ENCODE data around the gene TMTC4.

Gene TMTC4

GRCh38 chr13:100573121-100573520 lies 101.5 kb downstream of the TMTC4 start:
- TF ChIP-seq, protein P1, sequence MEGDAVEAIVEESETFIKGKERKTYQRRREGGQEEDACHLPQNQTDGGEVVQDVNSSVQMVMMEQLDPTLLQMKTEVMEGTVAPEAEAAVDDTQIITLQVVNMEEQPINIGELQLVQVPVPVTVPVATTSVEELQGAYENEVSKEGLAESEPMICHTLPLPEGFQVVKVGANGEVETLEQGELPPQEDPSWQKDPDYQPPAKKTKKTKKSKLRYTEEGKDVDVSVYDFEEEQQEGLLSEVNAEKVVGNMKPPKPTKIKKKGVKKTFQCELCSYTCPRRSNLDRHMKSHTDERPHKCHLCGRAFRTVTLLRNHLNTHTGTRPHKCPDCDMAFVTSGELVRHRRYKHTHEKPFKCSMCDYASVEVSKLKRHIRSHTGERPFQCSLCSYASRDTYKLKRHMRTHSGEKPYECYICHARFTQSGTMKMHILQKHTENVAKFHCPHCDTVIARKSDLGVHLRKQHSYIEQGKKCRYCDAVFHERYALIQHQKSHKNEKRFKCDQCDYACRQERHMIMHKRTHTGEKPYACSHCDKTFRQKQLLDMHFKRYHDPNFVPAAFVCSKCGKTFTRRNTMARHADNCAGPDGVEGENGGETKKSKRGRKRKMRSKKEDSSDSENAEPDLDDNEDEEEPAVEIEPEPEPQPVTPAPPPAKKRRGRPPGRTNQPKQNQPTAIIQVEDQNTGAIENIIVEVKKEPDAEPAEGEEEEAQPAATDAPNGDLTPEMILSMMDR (IDR thresholded peaks at IDR 0.05; ENCODE audit: borderline replicate concordance, insufficient read depth, low read depth, low read length) = peak; percentile 60; the same call in 1 of the 2 replicates
- H3K4me3 ChIP-seq (ENCODE audit: low read depth, low read length) = no peak overlapping the region

GRCh38 chr13:100566543-100566942 lies 108.1 kb downstream of the TMTC4 start:
- TF ChIP-seq, protein P1 (IDR thresholded peaks at IDR 0.05; ENCODE audit: borderline replicate concordance, insufficient read depth, low read depth, low read length) = no peak
- no peak overlapping the region for H3K4me3 ChIP-seq (ENCODE audit: low read depth, low read length)

GRCh38 chr13:100565286-100565685 lies 109.3 kb downstream of the TMTC4 start:
- H3K4me3 ChIP-seq (ENCODE audit: low read depth, low read length) = no peak overlapping the region
- TF ChIP-seq, protein P1 (IDR thresholded peaks at IDR 0.05; ENCODE audit: borderline replicate concordance, insufficient read depth, low read depth, low read length) = no peak

GRCh38 chr13:100564444-100565223 lies 110.0 kb downstream of the TMTC4 start:
- TF ChIP-seq, protein P1 (IDR thresholded peaks at IDR 0.05; ENCODE audit: borderline replicate concordance, insufficient read depth, low read depth, low read length) = no peak
- H3K4me3 ChIP-seq (ENCODE audit: low read depth, low read length) = no peak overlapping the region

GRCh38 chr13:100563779-100564178 lies 110.8 kb downstream of the TMTC4 start:
- H3K4me3 ChIP-seq (ENCODE audit: low read depth, low read length) = no peak overlapping the region
- TF ChIP-seq, protein P1 (IDR thresholded peaks at IDR 0.05; ENCODE audit: borderline replicate concordance, insufficient read depth, low read depth, low read length) = no peak

DNA sequence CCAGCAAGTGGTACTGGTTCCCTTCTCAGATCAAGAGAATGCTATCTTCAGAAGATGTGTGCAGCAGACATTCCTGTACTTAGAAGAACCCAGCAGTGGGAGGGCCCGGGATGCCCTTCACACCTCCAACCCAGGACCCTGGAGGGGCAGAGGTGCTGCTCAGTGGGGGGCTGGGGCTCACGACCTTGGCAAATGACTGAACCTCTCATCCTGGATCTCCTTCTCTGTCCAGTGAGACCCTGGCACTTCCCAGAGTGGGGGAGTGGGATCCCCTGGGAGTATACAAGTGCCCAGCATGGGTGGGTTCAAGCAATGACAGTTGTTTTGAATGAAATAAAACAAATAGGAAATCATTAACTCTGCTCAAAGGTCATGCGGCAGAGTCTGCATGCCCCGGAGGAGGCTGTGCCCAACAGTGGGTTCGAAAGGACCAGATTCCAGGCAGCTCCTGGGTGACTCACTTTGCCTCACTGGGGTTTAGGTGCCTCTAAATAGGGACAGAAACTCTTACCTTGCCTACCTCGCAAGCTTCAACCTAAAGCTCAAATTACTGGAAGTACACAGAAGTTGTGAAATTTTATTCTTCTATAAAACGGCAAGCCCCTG lies 112.9 kb downstream of the TMTC4 start:
- TF ChIP-seq, protein P1 (IDR thresholded peaks at IDR 0.05; ENCODE audit: borderline replicate concordance, insufficient read depth, low read depth, low read length) = no peak

DNA sequence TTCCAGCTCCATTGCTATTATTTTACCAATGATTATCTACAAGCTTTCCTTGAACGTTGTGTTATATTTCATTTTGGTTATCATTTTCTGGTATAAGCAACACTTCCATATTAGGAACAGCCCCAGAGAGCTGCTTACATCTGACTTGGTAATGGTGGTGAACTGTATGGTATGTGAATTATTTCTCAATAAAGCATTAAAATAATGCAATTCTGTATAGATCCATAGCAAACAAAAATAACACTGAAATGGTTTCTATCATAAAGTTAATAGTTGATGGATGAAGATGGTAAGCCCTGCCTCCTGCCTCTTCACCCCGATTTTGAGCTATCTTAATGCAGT lies 113.5 kb downstream of the TMTC4 start:
- no peak overlapping the region for H3K4me3 ChIP-seq (ENCODE audit: low read depth, low read length)
- TF ChIP-seq, protein P1 (IDR thresholded peaks at IDR 0.05; ENCODE audit: borderline replicate concordance, insufficient read depth, low read depth, low read length) = no peak

More for the DNA sequence above, 112.9 kb downstream of the TMTC4 start:
- no peak overlapping the region for H3K4me3 ChIP-seq (ENCODE audit: low read depth, low read length)
